ENCODE results near the gene RNF43.

GRCh38 chr17:58383892-58384462, 33.4 kb downstream of the RNF43 start:
- TF ChIP-seq, protein P1, sequence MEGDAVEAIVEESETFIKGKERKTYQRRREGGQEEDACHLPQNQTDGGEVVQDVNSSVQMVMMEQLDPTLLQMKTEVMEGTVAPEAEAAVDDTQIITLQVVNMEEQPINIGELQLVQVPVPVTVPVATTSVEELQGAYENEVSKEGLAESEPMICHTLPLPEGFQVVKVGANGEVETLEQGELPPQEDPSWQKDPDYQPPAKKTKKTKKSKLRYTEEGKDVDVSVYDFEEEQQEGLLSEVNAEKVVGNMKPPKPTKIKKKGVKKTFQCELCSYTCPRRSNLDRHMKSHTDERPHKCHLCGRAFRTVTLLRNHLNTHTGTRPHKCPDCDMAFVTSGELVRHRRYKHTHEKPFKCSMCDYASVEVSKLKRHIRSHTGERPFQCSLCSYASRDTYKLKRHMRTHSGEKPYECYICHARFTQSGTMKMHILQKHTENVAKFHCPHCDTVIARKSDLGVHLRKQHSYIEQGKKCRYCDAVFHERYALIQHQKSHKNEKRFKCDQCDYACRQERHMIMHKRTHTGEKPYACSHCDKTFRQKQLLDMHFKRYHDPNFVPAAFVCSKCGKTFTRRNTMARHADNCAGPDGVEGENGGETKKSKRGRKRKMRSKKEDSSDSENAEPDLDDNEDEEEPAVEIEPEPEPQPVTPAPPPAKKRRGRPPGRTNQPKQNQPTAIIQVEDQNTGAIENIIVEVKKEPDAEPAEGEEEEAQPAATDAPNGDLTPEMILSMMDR (IDR thresholded peaks at IDR 0.05) = no peak
- TF ChIP-seq POLR2A (IDR thresholded peaks at IDR 0.05) (no peak), EP300 (IDR thresholded peaks at IDR 0.05) (no peak), POLR2AphosphoS5 (IDR thresholded peaks at IDR 0.05) (no peak)

All from upper lobe of left lung (tissue), 4 donors.